HFF-Myc (cell line): Measurements from ENCODE around the gene ZSWIM3.

Experiments
- DNase-seq: peaks from one replicate; pipeline ENCODE4 v3.0.0-alpha.2; 2011; ENCODE audit warnings: low read depth; ENCODE audit errors: extremely low read depth
- H3K4me3 ChIP-seq: replicated peaks from 2 replicates; pipeline ENCODE4 v1.5.1; 2011; ENCODE audit warnings: low read depth, mild to moderate bottlenecking, control low read depth, low read length
- TF ChIP-seq, protein P1 (sequence below): IDR thresholded peaks from 2 replicates; pipeline ENCODE4 v1.5.1; 2012; ENCODE audit warnings: mild to moderate bottlenecking, low read depth, low read length, control low read depth; ENCODE audit errors: missing control alignments

ZSWIM3 gene

GRCh38 chr20:45859916-45860315, 2.5 kb downstream of the ZSWIM3 start:
- no peak for DNase-seq

GRCh38 chr20:45860560-45861220, 3.3 kb downstream of the ZSWIM3 start:
- H3K4me3 ChIP-seq, result no peak overlapping the region

More at GRCh38 chr20:45859916-45860315, 2.5 kb downstream of the ZSWIM3 start:
- TF ChIP-seq, protein P1, sequence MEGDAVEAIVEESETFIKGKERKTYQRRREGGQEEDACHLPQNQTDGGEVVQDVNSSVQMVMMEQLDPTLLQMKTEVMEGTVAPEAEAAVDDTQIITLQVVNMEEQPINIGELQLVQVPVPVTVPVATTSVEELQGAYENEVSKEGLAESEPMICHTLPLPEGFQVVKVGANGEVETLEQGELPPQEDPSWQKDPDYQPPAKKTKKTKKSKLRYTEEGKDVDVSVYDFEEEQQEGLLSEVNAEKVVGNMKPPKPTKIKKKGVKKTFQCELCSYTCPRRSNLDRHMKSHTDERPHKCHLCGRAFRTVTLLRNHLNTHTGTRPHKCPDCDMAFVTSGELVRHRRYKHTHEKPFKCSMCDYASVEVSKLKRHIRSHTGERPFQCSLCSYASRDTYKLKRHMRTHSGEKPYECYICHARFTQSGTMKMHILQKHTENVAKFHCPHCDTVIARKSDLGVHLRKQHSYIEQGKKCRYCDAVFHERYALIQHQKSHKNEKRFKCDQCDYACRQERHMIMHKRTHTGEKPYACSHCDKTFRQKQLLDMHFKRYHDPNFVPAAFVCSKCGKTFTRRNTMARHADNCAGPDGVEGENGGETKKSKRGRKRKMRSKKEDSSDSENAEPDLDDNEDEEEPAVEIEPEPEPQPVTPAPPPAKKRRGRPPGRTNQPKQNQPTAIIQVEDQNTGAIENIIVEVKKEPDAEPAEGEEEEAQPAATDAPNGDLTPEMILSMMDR, result no peak
- H3K4me3 ChIP-seq, result no peak overlapping the region

GRCh38 chr20:45861221-45862075, 4.0 kb downstream of the ZSWIM3 start:
- TF ChIP-seq, protein P1, result no peak
- no peak for DNase-seq

More at GRCh38 chr20:45860560-45861220, 3.3 kb downstream of the ZSWIM3 start:
- TF ChIP-seq, protein P1, result no peak
- DNase-seq, result no peak

GRCh38 chr20:45863543-45864470, 6.4 kb downstream of the ZSWIM3 start:
- TF ChIP-seq, protein P1, result no peak
- no peak for DNase-seq
- H3K4me3 ChIP-seq, result no peak overlapping the region

More at GRCh38 chr20:45861221-45862075, 4.0 kb downstream of the ZSWIM3 start:
- H3K4me3 ChIP-seq, result no peak overlapping the region

GRCh38 chr20:45866454-45866853, 9.0 kb downstream of the ZSWIM3 start:
- no peak overlapping the region for H3K4me3 ChIP-seq
- no peak for DNase-seq
- TF ChIP-seq, protein P1, result no peak

- DNase-seq, result no peak
- no peak overlapping the region for H3K4me3 ChIP-seq
- TF ChIP-seq, protein P1, result no peak
Measured at GRCh38 chr20:45867136-45867818, 9.9 kb downstream of the ZSWIM3 start.
